ENCODE data around the gene MPHOSPH9. TPM values are rescaled to one million over a fixed set of nuclear protein-coding genes. Genes with fewer than 3 reads are reported as not detected.

Gene MPHOSPH9
- total RNA-seq, 6 experiments from 2014 or later = 20.7 to 28.6 (median 24.4) TPM

DNA sequence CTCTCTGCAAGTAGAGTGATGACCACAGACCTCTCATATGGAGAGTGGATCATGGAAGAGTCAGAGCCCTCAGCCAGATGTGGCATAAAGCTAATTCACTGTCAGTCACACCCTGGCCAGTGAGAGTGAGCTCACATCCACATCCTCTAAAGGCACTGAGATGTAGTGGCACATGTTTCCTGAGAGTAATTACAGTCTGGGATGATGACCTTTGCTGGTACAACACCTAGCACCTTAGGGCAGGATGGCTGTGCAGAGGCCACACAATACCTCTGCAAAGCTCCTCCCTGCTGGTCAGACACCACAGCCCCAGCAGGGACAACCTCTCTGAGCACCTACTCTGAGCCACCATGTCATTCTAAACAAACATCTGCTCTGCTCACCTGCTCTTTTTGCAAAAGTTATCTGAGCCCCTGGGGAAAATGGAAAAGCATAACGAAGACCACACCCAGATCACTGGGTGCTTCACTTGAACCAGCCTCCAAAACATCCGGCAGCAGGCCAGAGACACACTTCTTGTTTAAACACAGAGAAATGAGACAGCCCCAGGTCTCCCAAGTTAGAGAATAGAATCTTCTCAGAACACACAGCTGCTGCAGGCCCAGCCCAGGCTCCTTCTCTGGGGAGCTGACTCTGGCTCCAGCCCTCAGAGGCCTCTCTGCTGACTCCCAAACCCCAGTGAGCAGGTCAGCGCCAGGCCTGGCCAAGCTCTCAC lies 112.3 kb downstream of the MPHOSPH9 start:
- Mint-ChIP-seq H3K27me3 (ENCODE audit: insufficient read depth) (peaks cover 12% of the 10 kb centered on the region; the same call in 1 of the 2 replicates), H3K27ac (no peak overlapping the region)
- DNase-seq = no peak

DNA sequence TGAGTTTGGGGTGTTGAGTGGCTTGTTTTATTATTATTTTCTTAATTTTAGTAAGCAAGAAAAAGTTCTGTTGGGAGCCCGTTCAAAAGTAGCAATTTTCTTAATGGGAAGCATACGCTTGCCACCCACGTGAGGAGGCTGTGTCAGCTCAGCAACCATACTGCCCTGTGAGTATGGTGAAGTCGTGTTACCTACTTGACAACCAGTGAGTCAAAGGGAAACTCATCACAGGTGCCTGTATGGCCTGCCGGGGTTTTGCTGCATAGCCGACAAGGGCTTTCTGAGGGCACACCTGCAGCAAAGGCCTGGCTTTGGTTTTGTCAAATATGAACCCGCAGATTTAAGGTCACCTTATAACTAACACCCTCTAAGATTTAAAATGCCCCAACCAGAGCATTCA lies 113.1 kb downstream of the MPHOSPH9 start:
- H3K4me1 Mint-ChIP-seq (ENCODE audit: low read depth) = peaks cover 30% of the 10 kb centered on the region
- H3K27ac Mint-ChIP-seq = no peak overlapping the region
- no peak for DNase-seq
- no peak overlapping the region for H3K4me3 Mint-ChIP-seq
- H3K27me3 Mint-ChIP-seq (ENCODE audit: insufficient read depth) = peaks cover 12% of the 10 kb centered on the region; the same call in 1 of the 2 replicates
- H3K36me3 Mint-ChIP-seq (ENCODE audit: low read depth) = no peaks in the 10 kb centered on the region
- no peaks in the 10 kb centered on the region for H3K9me3 Mint-ChIP-seq
- TF ChIP-seq, protein P1, sequence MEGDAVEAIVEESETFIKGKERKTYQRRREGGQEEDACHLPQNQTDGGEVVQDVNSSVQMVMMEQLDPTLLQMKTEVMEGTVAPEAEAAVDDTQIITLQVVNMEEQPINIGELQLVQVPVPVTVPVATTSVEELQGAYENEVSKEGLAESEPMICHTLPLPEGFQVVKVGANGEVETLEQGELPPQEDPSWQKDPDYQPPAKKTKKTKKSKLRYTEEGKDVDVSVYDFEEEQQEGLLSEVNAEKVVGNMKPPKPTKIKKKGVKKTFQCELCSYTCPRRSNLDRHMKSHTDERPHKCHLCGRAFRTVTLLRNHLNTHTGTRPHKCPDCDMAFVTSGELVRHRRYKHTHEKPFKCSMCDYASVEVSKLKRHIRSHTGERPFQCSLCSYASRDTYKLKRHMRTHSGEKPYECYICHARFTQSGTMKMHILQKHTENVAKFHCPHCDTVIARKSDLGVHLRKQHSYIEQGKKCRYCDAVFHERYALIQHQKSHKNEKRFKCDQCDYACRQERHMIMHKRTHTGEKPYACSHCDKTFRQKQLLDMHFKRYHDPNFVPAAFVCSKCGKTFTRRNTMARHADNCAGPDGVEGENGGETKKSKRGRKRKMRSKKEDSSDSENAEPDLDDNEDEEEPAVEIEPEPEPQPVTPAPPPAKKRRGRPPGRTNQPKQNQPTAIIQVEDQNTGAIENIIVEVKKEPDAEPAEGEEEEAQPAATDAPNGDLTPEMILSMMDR (IDR thresholded peaks at IDR 0.05) = no peak

More for the DNA sequence above, 112.3 kb downstream of the MPHOSPH9 start:
- peaks cover 26% of the 10 kb centered on the region for H3K4me1 Mint-ChIP-seq (ENCODE audit: low read depth)
- H3K4me3 Mint-ChIP-seq = no peak overlapping the region
- TF ChIP-seq, protein P1 (IDR thresholded peaks at IDR 0.05) = no peak
- H3K9me3 Mint-ChIP-seq = no peaks in the 10 kb centered on the region
- H3K36me3 Mint-ChIP-seq (ENCODE audit: low read depth) = no peaks in the 10 kb centered on the region

DNA sequence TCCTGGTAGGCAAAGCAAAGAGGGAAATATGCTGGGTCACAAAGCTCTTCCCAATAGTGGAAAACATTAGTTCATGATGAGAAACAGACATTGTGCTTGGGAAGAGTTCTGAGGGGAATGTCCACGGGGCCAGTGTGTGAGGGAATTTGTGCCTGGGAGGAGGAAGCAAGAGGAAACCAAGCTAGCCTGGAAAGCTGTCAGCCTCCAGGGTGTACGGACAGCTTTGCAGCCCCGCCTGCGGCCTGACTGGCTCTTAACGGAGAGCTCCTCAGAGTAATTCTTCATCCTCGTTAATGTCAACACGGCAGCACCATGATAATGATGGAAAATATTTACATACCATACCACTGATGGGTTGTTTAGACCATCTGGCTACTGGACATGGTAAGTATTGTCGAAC lies 114.4 kb downstream of the MPHOSPH9 start:
- Mint-ChIP-seq H3K36me3 (ENCODE audit: low read depth) (no peaks in the 10 kb centered on the region), H3K27me3 (ENCODE audit: insufficient read depth) (peaks cover 14% of the 10 kb centered on the region; the same call in 1 of the 2 replicates), H3K4me3 (no peak overlapping the region), H3K27ac (no peak overlapping the region), H3K9me3 (no peaks in the 10 kb centered on the region), H3K4me1 (ENCODE audit: low read depth) (peaks cover 36% of the 10 kb centered on the region)
- DNase-seq = peak; percentile 18
- TF ChIP-seq, protein P1 (IDR thresholded peaks at IDR 0.05) = no peak

DNA sequence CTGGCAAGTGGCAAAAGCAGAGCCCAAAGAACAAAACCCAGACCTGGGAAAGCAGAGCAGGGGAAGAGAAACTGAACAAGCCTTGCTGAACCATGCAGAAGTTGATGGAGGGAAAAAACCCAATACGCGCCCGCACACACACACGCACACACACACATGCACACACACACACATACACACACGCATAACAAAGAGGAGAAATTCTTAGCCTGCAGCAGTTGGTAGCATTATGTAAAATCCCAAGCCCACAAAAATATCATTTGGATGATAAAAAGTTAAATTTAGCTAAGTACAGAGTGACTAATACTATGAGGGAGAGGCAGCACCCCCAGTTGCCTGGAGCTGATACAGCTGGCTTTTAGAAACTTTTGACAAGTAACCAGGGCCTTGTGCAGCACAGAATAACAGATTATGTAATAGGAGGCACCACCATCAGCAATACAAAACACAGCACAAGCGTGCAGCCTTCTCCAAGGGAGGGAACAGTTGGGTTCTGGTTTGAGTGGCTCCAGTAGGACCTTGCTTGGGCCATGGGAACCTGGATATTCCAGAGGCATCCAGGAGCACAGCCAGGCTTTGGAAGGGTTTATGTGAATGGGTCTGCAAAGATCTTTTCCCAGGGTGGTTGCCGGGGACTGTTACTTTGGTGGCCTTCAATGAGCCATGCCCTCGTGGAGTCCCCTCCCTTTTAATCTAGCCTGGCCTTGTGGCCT lies 117.4 kb downstream of the MPHOSPH9 start:
- H3K27ac Mint-ChIP-seq = peak overlapping the region; percentile 61
- TF ChIP-seq, protein P1 (IDR thresholded peaks at IDR 0.05) = no peak
- H3K36me3 Mint-ChIP-seq (ENCODE audit: low read depth) = no peaks in the 10 kb centered on the region
- peaks cover 14% of the 10 kb centered on the region; the same call in 1 of the 2 replicates for H3K27me3 Mint-ChIP-seq (ENCODE audit: insufficient read depth)
- peak; percentile 96 for DNase-seq
- H3K9me3 Mint-ChIP-seq = no peaks in the 10 kb centered on the region
- H3K4me3 Mint-ChIP-seq = peak overlapping the region; percentile 64
- peaks cover 48% of the 10 kb centered on the region for H3K4me1 Mint-ChIP-seq (ENCODE audit: low read depth)

DNA sequence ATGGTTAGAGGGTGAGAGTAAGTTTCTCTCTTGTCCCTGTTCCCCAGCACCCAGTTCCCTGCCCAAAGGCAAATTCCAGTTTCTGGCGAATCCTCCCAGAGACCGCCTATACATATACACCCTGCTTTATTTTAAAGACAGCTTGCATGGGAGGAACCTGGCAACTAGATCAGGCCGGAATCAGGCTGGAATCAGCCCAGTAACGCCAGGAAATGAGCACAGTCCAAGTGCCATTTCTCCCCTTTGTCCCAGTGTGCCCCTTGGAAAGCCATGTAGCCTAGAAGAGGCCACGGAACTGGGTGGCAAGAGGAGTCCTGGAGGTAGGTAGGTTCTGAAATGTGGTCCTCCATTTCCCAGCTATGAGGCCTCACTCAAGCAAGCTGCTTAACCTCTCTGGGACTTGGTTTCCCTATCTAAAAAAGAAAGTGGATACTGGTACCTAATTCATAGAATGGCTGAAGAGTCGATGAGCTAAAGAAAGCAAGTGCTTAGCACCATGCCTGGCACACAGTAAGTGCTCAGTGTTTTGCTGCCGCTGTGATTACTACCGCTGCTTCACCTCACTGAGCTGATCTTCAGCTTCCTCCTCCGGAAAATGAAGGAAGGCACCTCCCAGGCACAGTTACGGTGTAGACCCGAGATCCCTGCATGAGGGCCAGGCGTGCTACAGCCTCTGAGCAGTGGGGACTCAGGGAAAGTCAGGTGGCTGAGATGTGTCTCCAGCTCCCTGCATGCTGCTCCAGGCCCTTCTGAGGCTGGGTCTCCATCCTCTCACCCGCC lies 118.4 kb downstream of the MPHOSPH9 start:
- TF ChIP-seq, protein P1 (IDR thresholded peaks at IDR 0.05) = no peak
- peaks cover 45% of the 10 kb centered on the region for H3K4me1 Mint-ChIP-seq (ENCODE audit: low read depth)
- no peaks in the 10 kb centered on the region for H3K36me3 Mint-ChIP-seq (ENCODE audit: low read depth)
- no peak overlapping the region for H3K4me3 Mint-ChIP-seq
- H3K27me3 Mint-ChIP-seq (ENCODE audit: insufficient read depth) = peaks cover 16% of the 10 kb centered on the region; the same call in 1 of the 2 replicates
- DNase-seq = no peak
- H3K27ac Mint-ChIP-seq = peak overlapping the region; percentile 61; the same call in 1 of the 2 replicates
- no peaks in the 10 kb centered on the region for H3K9me3 Mint-ChIP-seq

Data from HFFc6 (cell line).